ENCODE measurements around the gene HS2ST1.

DNA sequence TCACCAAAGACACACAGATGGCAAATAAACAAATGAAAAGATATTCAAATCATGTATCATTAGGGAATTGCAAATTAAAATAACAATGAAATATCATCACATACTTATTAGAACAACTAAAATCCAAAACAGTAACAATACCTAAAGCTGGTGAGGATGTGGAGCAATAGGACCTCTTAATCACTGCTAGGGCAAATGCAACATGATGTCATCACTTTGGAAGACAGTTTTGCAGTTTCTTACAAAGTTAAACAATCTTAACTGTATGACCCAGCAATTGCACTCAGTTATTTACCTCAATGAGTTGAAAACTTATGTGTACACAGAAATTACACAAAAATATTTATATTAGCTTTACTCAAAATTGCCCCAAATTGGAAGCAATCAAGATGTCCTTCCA, 47.8 kb upstream of the HS2ST1 start:
- TF ChIP-seq POLR2AphosphoS5 (IDR thresholded peaks at IDR 0.05): no peak
- TF ChIP-seq POLR2A (IDR thresholded peaks at IDR 0.05): no peak
- TF ChIP-seq CTCF (IDR thresholded peaks at IDR 0.05): no peak

Measured in breast epithelium (tissue), 3 donors.